ENCODE data around the gene THADA. TPM values are rescaled to one million over a fixed set of nuclear protein-coding genes. Genes with fewer than 3 reads are reported as not detected.

The THADA gene
- total and polyA plus RNA-seq, 7 donors = 4.4 to 35.2 (median 20.2) TPM

GRCh38 chr2:43460174-43460546, 135.7 kb downstream of the THADA start:
- intact Hi-C loops (cut with DNase I) = loop anchor here (5.0 kb wide), 1 partner anchor 118 kb away; no protein-coding TSS in a partner anchor
- DNase-seq = no peak
- WGBS, 2 donors = 93 to 98% methylated on average over 1 of the region's 1 CpG
- H3K27me3 ChIP-seq = no peaks in the 10 kb centered on the region
- no peak overlapping the region for H3K4me3 ChIP-seq
- no peaks in the 10 kb centered on the region for H3K9me3 ChIP-seq
- H3K27ac ChIP-seq = peak overlapping the region; percentile 7 to 71 (median 64)
- no peaks in the 10 kb centered on the region for H3K36me3 ChIP-seq
- peaks cover 0 to 97% (median 82%) of the 10 kb centered on the region in 4 donors for H3K4me1 ChIP-seq
- TF ChIP-seq POLR2AphosphoS5 (IDR thresholded peaks at IDR 0.05) (no peak), EP300 (IDR thresholded peaks at IDR 0.05) (no peak), CTCF (IDR thresholded peaks at IDR 0.05) (no peak), POLR2A (IDR thresholded peaks at IDR 0.05) (no peak)

- intact Hi-C loops (cut with DNase I) = loop anchor here (5.0 kb wide), 1 partner anchor 117 kb away; no protein-coding TSS in a partner anchor
- 63 to 87% methylated on average over 1 of the region's 1 CpG for WGBS, 2 donors
- Histone ChIP-seq H3K9me3 (no peaks in the 10 kb centered on the region), H3K27me3 (no peaks in the 10 kb centered on the region), H3K4me3 (no peak overlapping the region), H3K4me1 (peaks cover 0 to 91% (median 77%) of the 10 kb centered on the region in 4 donors), H3K27ac (peak overlapping the region; percentile 7 to 71 (median 48)), H3K36me3 (no peaks in the 10 kb centered on the region)
- TF ChIP-seq POLR2A (IDR thresholded peaks at IDR 0.05) (no peak), CTCF (IDR thresholded peaks at IDR 0.05) (no peak), POLR2AphosphoS5 (IDR thresholded peaks at IDR 0.05) (no peak), EP300 (IDR thresholded peaks at IDR 0.05) (no peak)
- no peak for DNase-seq
Measured at GRCh38 chr2:43459446-43460173, 136.2 kb downstream of the THADA start.

GRCh38 chr2:43458014-43458628, 137.7 kb downstream of the THADA start:
- Histone ChIP-seq H3K4me3 (no peak overlapping the region), H3K36me3 (no peaks in the 10 kb centered on the region), H3K27me3 (no peaks in the 10 kb centered on the region), H3K9me3 (no peaks in the 10 kb centered on the region), H3K4me1 (peaks cover 0 to 86% (median 66%) of the 10 kb centered on the region in 4 donors), H3K27ac (peak overlapping the region in 3 of 4 donors; percentile 23 to 70 (median 43))
- no peak for TF ChIP-seq POLR2A (IDR thresholded peaks at IDR 0.05)
- peak in 3 of 4 donors; percentile 38 to 49 (median 46) for TF ChIP-seq POLR2AphosphoS5 (IDR thresholded peaks at IDR 0.05)
- WGBS, 2 donors = 85 to 87% methylated on average over 4 of the region's 4 CpGs
- intact Hi-C loops (cut with DNase I) = no loop called here
- no peak for DNase-seq

GRCh38 chr2:43455731-43456642, 139.9 kb downstream of the THADA start:
- H3K4me1 ChIP-seq = peaks cover 0 to 73% (median 54%) of the 10 kb centered on the region in 4 donors
- H3K27me3 ChIP-seq = no peaks in the 10 kb centered on the region
- TF ChIP-seq CTCF (IDR thresholded peaks at IDR 0.05) (no peak), POLR2AphosphoS5 (IDR thresholded peaks at IDR 0.05) (no peak), POLR2A (IDR thresholded peaks at IDR 0.05) (no peak), EP300 (IDR thresholded peaks at IDR 0.05) (no peak)

More at GRCh38 chr2:43455731-43456642, 139.9 kb downstream of the THADA start:
- no peak for DNase-seq
- Histone ChIP-seq H3K27ac (peak overlapping the region in 1 of 4 donors; percentile 3), H3K9me3 (no peaks in the 10 kb centered on the region), H3K4me3 (no peak overlapping the region), H3K36me3 (no peaks in the 10 kb centered on the region)
- 53 to 64% methylated on average over 6 of the region's 6 CpGs for WGBS, 2 donors
- intact Hi-C loops (cut with DNase I) = no loop called here
